ENCODE measurements around the gene CDIP1.

The CDIP1 gene

DNA sequence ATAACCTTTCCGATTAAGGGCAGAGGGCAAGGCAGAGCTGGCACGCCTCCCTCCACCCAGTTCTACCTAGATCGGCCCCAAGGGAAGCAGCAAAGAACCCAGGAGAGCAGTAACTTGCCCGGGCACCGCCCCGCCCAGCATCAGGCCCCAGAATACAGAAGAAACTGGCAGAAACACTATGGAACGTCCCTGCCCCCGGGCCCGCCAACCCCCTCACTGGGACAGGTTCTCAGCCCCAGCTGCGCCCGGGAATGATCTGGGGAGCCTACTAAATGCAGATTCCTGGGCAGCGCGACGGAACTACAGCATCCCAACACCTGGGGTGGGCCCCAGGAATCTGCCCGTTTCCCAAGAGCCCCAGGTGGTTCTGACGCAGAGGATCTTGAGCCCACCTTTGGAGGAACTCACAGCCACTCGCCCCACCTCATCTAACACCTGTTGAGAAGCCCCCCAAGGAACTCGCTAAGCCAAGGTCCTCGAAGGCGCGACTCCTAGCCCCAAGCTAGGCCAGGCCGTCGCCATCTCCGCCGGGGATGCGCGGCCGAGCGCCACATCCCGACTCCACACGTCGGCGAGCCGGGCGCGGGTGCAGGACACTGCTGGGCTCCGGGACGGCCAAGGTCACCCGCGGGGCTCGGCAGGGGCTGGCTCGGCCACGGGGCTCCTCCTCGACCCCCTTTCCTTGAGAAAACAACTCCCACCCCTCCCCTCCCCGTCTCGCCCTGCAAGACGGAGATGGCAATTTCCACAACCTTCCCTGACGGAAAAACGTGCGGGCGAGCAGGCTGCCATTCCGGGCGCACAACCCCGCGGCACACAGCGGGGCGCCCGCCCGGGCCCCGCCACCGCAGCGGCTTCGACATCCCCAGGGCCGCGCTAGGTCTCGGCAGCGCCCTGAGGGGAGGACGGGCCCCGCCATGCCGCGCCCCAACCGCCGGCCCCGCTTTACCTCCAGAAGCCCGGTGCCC lies 913 bp downstream of the CDIP1 start:
- DNase-seq: no peak

DNA sequence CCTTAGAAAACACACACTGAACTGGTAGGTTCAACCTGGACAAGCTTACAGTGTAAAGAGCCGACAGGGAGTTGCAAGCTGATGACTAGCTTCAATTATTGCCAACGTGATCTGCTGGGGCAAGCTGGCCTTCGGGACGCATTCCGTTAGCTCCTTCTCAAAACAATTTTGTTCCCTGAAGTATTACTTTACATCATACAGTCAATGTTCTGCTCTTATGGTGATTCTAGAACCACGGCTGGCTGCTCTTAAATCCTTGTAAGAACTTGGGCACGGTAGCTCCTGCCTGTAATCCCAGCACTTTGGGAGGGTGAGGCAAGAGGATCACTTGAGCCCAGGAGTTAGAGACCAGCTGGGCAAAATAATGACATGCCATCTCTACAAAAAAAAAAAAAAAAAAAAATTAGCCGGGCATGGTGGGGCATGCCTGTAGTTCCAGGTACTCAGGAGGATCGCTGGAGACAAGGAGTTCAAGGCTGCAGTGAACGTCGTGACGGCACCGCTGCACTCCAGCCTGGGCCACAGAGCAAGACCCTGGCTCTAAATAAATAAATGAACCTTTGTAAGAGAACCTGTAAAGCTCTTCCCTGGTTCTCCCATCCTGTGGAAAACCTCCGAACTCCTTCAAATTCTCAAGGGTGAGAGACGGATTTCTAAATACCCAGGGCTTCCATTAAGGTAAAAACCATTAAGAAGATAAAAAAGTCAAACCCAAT lies 2.0 kb downstream of the CDIP1 start:
- DNase-seq: no peak

DNA sequence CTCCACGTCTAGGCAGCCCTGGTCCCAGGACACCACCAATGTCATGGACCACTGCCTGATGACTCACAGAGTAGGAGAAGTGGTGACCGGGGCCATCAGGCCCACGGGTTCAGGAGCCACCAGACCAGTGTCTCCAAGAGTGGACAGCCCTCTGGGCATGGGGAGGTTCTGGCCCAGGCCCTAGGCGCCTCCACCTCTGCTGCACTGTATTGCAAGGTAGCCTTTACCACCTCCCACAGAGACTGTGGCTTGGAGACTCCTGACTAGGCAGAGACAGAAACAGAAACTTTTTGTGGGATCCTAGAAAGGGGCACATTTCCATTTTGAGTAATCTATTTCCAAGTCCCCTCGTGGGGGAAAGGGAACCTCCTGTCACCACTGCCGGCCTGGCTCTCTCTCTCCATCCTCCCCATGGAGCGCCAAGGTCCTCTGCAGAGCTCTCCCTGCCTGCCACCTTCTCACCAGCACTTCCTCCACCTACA lies 2.9 kb downstream of the CDIP1 start:
- no peak for DNase-seq

DNA sequence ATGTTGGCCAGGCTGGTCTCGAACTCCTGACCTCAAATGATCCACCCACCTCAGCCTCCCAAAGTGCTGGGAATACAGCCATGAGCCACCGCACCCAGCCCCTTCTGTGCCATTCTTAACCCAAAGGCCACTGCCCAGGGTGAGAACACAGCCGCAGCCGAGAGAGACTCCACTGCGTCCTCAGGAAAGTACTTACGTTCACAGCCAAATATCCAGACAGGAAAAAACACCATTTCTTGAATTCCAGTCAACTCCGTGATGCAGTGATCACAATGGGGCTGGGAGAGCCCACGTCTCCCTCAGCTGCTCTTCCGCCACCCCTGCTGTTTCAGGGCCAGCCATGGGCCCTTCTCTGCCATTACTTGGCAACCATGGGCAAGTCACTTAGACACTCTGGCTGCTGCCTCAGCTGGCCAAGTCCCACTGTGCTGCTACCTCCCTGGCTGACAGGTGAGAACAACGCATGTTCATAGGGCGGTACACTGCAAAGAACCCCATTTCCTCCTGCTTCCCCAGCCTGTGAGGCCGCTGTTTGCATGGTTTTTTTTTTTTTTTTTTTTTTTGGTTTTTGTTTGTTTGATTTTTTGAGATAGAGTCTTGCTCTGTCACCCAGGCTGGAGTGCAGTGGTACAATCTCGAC lies 4.3 kb downstream of the CDIP1 start:
- no peak for DNase-seq

DNA sequence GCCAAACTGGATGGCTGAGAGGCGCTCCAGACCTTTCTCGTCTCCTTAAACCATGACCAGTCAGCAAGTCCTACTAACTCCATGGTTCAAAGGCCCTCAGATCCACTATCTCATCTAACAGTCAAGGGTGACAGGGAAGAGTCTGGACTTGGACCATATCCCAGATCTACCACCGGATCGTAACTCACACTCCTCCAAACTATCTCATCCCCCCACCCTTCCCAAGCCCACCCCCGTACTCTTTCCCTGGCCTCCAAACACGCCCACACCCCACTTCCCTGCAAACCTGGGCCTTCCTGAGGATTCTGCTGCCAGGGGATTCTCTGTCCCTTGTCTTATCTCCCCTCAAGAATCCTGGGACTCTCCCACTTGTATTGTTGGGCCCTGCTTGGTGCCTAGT lies 5.1 kb downstream of the CDIP1 start:
- DNase-seq: no peak

DNA sequence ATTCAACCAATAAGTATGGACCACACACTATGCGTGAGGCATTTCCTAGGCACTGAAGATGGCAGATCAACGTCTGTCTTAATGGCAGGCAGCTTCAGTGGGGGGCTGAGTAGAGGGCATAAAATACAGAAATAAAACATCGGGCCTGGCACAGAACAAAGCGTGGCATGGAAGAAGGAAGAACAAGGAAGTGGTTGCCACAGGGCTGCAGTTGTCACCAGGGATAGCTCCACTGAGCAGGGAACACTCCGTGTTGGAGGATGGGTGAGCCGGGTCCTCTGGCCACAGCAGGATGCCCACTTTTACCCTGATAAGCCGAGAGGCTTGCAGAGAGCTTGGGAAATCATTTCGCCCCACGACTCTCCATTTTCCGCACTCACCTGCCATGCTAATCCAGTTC lies 6.3 kb downstream of the CDIP1 start:
- no peak for DNase-seq

DNA sequence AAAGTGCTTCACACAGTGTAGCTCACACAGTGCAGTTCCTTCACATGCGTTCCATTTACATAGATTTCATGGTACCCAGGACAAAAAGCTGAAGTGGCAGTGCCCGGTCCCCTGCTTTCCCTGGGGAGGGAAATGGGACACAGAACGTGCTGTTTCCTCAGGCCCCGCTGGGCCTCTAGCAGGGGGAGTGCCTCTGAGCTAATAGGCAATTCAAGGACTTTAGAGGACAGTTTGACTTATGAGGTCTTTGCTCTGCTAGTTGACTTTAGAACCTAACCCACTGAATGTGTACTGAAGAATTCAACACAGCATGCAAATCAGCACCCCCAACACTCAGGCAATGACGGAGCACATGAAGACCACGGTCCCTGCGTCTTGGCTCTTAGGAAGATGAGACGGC lies 6.8 kb downstream of the CDIP1 start:
- DNase-seq: no peak

DNA sequence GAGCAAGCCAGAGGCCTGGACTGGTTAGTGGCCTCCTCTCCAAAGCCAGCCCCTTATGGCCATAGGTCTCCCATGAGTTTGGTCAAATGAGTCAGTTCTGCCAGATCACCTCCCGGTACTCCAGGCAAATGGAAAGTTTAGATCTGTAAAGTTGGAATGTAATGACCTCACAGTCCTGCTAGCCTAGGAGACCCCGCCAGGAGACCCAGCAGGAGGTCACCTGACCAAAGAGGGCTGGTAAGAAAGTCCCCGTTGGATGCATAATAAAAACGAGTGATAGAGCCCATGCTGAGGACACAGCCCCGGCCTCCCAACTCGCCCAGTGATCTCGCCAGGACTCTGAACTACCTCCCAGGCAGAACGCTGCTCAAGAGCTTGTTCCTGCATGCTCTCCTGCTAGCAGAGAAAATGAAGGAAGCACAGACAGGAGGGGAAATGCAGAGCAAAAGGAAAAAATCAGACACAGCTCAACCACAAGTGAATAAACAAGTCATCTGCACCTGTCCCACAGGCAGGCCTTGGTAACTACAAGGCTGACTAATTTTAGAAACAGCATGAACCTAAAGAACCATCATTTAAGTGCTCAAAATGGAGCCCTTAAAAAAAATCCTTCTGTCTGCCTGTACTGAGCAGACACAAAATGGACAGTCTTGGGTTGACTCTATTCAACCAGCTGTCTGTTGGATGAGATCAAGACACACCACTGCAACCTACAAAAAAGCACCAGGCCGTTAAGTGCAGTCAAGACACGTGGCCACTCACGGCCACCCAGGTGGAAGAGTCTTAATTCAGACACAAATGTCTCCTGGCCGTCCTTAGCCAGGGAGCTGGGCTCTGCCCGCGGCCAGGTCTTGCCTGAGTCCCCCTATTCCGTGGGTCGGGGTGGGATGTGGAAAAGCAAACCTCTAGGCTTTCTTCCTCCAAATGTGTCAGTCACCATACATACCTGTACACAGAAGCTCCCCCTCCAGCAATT lies 9.2 kb downstream of the CDIP1 start:
- DNase-seq: no peak

DNA sequence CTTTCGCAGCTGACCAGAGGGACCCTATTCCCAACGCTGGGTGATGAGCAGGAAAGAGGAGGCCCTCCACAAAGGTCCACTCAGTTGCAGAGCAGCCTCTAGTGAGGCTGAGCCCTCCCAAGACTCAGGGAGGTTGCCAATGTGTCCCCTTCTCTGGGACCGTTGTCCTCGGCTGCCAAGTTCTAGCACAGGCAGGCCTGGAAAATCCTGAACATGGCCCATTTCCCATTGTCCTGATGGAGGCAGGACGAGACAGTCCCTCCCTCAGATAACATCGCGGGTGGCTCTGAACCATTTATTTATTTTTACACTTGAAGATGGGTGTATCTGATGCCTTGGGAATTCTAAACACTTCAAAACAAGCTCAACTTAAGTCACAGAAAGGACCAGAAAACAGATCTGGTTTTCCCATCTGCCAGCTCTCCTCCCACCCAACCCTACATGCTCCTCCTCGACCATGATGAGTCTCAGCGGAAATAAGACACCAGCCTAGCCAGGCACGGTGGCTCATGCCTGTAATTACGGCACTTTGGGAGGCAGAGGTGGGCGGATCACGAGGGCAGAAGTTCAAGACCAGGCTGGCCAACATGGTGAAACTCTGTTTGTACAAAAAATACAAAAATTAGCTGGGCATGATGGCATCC lies 12.8 kb downstream of the CDIP1 start:
- no peak for DNase-seq

DNA sequence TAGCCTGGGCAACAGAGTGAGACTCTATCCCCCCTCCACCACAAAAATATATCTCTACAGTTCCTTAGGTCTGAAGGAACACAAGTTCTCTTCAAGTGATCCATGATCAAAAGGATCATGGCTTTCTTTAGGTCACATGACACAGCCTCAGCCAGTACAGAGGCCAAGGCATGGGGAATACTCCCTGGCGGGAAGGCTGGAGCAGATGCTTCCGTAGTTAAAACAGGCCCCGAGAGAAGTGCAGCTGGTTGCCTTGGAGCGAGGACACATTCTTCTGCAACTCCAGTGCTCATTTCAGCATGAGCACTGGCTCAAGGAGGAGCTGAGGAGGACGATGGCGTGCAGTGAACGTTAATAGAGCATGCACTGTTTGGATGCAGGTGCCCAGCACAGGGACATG lies 13.5 kb downstream of the CDIP1 start:
- DNase-seq: no peak

DNA sequence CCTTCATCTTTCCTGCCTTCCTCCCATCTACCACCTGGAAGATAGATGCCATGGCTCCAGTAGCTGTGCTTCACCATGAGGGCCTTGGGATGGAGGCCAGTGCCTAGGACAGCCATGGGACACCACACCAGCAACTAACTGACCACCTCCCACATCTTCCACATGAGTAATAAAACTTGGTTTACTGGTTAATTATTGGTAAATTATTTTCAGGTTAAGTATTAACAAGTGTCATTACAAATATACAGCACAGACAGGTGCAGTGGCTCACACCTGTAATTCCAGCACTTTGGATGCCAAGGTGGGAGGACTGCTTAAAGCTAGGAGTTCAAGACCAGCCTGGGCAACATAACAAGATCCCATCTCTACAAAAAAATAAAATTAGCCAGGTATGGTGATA lies 14.0 kb downstream of the CDIP1 start:
- DNase-seq: no peak

DNA sequence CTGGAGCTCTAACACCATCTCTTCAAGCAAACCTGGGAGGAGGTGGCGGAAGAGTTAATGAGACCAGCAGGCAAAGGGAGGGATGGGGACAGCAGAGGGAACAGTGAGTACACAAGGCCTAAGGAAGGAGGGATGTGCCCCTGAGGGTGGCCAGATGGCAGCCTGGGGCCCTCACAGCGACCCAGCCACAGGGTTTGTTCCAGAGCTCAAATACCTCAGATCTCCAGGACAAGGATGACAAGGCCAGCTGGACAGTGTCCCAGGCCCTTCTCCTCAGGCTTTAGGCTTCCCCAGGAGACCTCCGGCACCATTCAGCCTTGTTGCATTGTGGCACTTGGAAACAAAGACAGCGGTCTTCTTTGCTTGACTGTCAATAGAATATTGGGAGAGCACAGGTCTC lies 14.9 kb downstream of the CDIP1 start:
- DNase-seq: no peak

DNA sequence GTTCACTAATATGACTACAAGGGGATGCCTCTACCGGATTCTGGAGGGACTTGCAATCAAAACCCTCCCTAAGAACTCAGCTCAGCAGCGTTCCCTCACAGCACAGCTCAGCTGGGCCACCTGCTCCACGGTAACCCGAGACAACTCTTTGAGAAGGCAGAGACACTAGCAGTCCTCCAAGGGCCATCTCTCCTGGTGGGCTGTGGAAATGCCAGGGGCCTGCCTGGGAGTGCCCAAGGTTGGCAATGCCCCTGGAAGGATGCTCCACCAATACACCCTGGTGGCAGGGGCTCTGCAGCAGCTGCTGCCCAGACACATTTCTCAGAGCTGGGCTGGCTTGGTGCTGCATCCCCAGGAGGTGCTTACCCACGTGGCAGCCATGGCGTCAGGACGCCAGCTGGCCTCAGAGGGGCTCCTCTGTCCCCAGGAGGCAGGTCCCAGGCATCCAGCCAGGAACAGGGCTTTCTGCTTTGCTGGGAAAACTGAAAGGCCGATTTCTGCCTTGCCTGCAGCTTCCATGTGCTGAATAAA lies 16.5 kb downstream of the CDIP1 start:
- no peak for DNase-seq

DNA sequence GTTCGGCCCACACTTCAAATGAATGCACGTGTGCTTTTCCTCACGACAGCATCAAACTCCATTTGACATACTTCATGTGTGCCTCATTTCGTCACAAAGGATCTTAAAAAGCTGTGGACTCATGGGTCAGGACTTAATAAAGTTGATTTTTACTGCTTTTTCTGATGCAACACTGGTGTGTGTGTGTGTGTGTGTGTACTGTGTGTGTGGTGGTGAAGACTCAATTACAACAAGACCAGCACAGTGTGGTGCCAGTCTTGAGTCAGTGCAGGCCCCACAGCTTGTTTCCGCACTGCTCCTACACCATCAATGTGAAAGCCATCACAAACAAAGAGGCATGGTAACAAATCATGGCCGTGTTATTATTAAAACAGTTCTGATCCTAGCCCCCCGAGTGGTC lies 17.7 kb downstream of the CDIP1 start:
- no peak for DNase-seq

DNA sequence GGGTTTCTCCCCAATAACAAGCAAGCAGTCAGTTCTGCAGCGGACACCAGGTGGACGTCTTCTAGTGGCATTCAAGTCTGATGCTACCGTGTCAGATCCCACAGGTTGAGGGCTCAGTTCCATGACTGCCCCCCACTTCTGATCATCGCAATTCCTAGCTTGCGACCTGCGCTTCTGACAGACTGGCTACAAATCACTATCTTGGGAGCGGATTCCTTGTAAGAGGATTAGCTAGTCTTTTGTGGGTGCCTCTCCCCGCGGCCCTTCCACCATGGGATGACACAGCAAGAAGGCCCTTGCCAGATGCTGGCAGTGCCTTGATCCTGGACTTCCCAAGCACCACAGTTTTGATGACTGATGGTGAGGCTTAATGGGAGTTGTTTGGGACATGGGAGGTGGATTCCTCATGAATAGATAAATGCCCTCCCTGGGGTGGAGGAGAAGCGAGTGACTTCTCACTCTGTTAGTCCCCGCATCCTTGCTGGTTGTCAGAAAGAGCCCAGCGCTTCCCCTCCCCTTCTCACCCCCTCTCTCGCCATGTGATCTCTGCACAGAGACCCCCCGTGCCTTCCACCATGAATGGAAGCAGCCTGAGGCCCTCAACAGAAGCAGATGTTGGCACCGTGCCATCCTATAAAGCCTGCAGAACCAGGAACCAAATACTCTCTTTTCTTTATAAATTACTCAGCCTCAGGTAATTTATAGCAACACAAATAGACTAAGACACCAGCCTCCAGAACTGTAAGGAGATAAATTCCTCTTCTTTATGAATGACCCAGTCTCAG lies 19.1 kb downstream of the CDIP1 start:
- no peak for DNase-seq

DNA sequence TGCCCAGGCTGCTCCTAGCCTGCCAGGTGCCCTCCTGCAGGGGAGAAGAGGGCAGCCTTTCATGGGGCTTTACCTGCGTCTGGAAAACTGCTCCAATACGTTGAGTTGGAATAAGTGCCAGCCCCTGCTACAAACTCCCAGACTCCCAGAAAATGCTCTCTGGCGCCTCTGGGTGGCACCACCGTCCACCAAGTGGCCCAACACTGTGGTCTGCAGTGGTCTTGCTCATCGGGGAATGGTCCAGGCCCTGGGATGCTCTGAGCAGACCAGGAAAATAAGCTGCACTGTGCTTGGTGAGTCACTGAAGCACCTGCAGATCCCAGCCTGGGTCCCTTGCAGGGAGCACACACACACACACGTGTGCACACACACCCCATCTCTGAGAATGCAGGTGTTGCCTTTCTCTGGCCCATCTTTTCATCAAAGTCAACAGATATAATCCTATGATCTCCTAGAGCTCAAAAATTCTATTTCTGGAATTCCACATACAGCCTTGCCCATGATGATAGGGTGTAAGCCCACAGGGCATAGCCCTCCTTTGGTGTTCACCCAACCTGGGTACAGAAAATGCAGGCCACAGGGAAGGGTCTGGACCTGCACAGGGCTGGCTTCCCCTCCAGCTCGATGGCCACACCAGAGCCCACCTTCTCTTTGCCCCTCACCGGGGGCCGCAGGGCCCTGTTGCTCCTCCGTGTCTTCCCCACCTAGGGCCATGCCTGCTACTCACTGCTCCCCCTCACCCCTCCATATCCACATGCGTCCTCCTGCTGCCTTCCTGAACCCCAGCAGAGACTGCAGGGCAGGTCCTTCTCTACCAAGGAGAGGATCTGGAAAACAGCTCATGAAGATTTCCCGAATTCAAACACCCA lies 20.5 kb downstream of the CDIP1 start:
- DNase-seq: no peak

DNA sequence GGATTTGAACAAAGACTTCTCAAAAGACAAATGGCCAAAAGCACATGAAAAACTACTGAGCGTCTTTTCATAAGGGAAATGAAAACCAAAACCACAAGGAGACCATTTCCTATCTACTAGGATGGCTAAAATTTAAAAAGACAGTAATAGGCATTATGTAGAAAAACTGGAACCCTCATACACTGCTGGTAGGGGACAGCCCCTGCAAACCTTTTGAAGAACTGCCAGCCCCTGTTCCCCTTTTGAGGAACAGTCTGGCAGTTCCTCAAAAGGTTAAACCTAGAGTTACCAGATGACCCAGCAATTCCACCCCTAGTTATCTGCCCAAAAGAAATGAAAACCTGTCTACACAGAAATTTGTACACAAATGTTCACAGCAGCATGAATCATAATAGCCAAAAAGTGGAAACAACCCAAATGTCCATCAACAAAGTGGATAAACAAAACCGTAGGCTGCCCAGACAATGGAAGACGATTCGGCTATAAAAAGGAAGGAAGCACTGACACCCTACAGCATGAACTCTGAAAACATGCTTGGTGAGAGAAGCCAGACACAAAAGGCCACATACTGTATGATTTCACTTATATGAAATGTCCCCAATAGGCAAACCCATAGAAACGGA lies 22.9 kb downstream of the CDIP1 start:
- no peak for DNase-seq

DNA sequence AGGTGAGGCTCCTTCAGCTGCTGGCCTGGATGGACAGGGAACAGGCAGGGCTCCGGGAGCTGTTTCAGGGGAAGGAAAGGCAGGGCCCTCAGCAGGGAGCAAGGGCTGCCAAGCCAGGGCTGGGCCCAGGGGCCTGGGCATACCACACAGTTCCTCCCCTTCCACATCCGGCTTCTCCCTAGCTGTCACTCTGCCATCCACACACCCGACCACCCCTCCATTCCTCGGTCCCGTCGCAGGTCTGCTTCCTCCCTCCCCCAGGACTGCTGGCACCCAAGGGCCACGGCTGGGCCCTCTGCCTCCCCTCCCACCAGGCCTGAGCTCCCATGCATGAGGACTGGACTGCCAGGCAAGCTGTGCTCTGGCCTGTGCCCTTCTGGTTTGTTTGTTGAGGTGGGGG lies 24.0 kb downstream of the CDIP1 start:
- no peak for DNase-seq

DNA sequence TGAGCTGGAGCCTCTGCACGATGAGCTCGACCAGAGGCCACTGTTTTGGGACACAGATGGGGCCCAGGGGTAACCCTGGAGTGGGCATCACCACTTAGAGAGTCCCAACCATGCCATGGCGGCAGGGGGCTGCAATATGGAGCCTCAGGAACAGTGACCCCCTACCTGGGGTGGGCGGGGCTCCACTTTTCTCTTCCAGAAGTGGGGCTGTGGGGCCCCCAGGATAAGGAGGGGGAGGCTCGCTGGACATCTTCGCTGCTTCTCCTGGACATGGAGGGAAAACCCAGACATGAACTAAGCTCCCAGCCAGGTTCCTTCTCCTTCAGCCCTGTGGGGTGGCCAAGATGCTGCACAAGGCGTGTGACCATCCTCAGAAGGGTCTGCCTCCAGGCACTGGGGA lies 24.7 kb downstream of the CDIP1 start:
- no peak for DNase-seq
